GM21576 (cell line): ENCODE results near the gene MYL4.
"Not testable (repeated sequence)": the region's sequence is repeated elsewhere in the genome, so short reads cannot be mapped to it uniquely, and the experiment has no call there.

Source experiments
- ATAC-seq: cut with Tn5 transposase; IDR thresholded peaks from one replicate; pipeline ENCODE4 v1.9.1; 2021; ENCODE audit warnings: mild to moderate bottlenecking, moderate library complexity; ENCODE audit not compliant: unreplicated experiment

The MYL4 gene

DNA sequence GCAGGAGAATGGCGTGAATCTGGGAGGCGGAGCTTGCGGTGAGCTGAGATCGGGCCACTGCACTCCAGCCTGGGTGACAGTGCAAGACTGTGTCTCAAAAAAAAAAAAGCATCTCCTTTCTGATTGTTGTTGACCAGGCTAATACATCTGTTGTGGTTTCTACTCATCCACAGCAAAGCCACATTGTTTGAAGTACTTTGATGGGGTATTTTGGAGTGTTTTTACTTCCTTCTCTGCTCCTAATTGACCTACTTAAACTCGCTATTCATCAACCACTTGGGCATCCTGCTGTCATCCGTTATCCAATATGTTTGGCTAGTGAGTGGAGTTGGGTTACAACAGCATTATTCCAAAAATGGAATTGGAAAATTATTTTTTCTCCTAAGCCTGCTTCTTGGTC lies 16.6 kb upstream of the MYL4 start:
- ATAC-seq, result no peak

DNA sequence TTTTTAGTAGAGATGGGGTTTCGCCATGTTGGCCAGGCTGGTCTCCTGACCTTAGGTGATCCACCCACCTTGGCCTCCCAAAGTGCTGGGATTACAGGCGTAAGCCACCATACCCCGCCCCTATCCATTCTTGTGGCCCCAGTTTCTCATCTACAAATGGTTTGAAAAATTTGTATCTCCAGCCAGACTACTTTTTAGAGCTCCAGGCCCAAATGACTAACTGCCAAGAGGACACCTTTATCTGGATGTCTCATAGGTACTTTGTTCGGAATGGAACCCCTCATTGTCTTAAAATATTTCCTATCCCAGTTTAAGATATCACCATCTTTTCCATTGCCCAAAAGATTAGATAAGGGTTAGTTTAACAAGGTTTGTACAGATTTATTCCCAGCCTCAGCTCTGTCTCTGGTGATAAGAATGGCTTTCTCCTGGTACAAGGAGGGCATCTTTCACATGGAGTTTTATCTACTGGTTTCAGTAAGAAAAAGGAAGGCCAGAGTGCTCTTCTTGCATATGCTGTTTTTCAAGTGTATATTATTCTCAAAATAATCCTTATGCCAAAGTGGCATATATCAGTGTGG lies 15.1 kb upstream of the MYL4 start:
- ATAC-seq, result no peak

DNA sequence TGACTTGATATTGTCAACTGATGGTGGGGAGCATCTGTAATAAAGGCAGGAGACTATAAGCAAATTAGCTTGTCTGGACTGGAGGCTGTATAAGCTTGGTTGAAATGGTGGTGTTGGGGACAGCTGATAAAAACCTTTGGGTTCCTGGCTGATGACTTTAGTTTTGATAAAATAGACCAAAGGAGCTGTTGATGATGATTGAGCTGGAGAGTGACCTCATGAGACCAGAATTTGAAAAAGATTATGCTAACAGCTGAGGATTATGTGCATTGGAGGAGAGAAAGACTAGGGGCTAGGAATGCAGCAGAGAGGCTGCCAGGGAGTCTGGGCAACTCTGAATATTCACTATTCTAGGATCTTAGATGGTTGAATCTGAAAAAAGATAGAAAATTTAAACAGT lies 11.3 kb upstream of the MYL4 start:
- no peak for ATAC-seq

DNA sequence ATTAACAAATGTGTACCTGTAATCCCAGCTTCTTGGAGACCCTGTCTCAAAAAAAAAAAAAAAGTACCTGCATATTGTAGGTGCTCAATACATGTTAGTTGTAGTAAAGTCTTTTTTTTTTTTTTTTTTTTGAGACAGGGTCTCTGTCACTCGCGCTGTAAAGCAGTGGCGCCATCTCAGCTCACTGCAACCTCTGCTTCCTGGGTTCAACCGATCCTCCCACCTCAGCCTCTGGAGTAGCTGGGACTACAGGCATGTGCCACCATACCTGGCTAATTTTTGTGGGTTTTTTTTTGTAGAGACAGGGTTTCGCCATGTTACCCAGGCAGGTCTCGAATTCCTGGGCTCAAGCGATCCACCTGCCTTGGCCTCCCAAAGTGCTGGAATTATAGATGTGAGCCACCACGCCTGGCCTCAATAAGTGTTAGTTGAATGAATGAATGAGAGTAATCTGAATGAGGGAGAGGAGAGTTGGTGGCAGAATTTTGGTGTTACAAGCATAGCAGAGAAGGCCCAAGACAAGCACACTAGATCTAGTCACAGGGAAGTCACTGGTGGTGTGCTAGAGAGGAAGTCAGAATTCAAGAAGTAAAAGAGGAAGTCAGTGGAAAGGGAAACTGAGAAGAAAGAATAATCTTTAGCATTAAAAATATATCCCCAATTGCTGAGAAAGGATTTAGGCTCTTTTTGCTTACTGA lies 9.4 kb upstream of the MYL4 start:
- ATAC-seq, result no peak

DNA sequence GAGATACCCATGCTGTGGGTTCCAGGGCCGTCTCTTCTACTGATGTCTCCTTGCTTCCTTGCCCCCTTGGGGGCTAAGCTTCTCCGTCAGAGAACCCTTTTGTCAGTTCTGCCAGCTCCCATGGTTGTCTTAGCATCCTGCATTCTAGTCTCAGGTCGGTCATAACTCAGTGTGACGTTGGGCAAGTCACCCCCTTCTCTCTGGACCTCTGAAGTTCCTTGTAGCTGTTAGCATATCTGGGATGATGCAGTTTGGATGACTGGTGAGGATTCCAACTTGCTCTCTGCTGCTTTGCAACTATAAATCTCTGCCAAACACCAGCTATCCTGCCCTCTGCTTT lies 8.9 kb upstream of the MYL4 start:
- ATAC-seq, result no peak

DNA sequence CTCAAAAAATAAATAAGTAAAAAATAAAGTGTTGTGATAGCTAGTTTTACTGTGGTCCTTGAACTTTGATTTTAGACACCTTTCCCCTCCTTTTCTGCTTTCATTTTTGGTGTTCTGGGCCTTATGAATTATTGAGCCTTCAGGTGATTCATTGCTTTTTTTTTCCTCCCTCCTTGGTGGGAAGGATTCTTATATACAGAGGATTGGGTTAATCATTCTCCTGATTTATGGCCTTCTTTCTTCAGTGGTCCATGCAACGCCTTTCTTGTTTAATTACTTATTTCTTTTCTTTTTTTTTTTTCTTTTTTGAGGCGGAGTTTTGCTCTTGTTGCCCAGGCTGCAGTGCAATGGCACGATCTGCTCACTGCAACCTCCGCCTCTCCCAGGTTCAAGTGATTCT lies 8.0 kb upstream of the MYL4 start:
- ATAC-seq, result no peak

DNA sequence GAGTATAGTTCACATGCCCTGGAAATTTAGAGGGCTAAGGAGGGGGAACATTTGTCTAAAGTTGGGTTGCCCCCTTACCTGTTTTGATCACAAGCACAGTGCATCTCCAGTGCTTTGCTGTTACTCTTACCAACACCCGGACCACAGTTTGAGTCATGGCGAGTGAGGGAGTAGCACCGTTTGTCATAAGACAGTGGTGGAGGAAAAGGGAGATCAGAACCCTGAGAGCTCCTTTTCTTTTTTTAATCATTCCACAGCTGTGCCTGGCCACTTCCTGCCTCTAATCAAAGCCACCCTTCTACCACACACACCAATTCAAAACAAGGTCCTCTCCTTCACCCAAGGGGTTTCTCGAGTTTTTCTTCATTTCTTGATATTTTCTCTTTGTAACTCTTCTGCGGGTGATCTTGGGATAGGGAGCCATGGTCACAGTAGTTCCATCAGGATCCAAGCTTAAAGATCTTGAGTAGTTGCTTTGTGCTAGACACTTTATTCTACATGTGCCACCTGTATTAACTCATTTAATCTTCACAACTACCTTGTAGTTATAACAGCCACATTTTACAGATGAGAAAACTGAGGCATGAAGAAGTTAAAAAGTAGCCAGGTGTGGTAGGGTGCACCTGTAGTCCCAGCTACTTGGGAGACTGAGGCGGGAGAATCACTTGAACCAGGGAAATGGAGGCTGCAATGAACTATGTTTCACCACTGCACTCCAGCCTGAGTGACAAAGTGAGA lies 5.0 kb upstream of the MYL4 start:
- no peak for ATAC-seq

DNA sequence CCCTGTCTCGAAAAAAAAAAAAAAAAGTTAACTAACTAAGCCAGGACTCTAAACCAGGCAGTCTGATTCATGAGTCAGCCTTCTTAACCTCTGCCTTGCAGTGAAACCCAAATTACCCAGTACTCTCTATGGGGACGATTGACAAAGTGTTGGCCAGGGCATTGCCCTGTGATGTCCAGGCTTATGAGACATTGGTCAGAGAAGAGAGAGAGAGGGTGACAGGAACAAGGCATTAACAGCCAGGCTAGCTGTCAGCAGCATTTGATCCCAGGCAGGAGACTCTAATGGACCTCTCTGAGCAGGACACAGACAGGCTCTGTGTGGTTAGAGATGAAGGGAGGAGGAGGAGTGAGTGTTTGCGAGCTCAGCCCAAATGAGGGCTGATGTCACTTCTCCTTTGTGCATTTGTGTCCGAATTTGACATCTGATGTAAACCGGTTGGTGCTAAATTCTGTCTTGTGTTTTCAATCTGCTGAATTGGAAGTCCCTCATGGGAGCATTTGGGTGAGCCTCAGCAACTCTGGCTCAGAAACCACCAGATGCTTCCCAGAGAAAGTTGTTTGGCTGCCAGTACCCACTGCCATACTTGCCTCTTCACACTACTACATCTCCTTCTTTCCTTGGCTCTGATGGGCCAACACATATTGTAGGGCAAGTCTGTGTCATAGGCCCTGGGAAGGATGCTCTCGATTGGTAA lies 4.3 kb upstream of the MYL4 start:
- ATAC-seq, result peak; percentile 50

DNA sequence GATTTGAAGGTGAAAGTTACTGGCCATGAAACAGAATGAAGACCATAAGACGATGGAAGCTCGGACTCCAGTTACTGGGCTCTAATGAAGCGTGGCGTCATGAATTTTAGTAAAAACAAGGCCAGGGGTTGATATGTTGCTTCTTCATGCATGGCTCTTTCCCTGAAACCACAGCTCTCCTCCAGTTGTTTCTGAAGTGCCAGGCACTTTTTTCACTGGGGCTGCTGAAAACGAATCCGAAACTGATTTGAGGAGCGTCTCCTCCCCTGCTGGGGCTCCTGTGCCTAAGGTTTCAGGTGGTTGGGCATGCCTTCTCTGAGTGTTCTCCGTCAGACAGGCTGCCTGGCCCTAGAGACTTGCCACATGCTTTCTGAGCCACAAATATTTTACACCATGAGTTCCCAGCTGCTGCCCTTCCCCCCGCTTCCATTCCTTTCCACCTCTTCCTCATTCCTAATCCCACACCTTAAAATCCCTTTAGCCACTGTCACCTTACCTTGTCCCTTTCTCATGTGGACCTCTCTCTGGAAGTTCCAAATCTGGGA lies 3.7 kb upstream of the MYL4 start:
- ATAC-seq, result peak; percentile 47

DNA sequence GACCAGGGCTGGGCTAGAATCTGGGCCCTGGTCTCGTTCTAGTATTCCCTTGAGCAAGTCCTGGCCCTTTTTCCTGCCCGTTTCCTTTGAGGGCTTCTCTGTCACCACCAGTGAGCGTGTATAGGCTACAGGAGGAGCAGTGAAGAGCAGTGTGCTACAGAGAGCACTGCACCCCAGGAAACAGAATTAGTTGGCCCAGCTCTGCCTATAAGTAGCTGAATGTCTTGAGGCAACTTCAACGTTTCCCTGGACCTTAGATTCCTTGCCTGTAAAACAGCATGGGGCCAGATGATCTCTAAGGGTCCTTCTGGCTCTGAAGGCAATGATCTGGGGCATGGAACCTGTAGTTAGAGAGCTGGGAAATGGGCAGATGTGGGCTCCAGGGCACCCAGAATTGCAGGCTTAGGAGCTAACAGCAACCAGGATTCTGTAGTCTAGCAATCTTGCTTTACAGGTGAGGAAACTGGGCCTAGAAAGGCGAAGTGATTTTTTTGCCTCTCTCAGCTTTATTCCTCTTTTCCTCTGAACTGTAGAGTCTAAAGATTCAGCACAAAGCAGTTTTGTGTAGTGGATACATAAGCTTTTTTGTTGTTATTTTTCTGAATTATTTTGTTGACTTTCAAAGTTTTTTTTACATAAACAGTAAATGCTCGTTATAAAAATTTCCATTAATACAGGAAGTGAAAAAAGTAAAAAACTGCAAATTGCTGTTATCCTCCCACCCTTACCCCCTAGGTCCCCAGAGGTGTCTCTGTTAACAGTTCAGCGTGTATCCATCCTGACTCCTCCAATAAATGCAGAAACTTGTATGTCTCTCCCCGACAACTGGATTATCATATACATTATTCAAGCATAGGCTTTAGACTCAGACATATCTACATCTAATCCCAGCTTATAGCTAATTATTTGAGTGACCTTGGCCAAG lies 1.7 kb upstream of the MYL4 start:
- ATAC-seq, result no peak

DNA sequence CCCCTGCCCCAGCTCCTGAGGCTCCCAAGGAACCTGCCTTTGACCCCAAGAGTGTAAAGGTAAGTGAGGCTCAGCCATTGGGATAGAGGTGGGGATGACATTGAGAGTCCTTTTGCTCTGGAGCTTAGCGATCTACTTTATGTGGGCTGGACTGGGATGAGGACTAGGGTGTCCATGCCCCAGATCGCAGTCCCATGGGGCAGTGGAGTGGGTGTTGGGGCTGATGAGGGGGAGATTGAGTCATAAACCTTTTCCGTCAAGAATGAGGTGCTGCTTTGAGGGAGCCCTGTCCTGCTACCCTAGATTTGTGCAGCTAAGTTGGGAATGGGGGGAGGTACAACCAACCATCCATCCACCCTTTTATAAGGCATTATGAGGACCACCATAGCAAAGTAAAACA lies 351 bp downstream of the MYL4 start:
- ATAC-seq, result no peak

DNA sequence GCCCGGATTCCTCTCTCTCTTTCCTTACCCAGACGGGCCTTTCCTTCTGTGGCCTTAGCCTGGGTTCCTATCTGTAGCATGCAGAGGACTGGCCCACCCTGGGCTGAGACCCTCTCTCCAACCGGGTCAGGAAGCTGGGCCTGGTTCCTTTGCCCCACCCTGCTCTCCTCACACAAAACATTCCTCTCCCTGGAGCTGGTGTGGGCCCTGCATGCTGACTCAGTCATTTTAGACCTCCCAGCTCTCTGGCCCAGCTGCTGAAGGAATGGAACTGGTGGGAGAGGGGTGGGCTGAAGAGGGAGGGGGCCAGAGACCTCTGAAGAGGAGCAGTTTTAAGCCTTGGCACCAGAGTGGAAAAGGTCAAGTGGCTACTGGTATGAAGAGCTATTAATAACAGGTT lies 957 bp downstream of the MYL4 start:
- no peak for ATAC-seq

DNA sequence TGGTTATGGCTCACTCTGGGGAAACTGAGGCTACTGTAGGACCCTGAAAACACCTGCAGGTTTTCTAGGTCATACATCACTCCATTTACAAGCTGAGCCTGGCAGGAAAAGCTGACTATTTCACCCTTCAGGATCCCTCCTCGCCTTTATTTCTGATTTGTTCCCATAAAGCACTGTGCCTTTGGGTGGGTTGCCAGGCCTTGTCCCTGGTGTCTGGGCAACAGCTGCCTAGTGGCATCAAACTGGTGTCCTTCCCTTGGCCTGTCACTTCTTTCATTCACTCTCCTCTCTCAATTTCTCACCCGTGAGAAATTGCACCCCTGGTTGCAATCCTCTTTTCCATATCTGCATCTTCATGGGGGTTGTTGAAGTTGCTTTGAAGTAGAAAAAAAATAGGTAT lies 1.6 kb downstream of the MYL4 start:
- ATAC-seq, result no peak

DNA sequence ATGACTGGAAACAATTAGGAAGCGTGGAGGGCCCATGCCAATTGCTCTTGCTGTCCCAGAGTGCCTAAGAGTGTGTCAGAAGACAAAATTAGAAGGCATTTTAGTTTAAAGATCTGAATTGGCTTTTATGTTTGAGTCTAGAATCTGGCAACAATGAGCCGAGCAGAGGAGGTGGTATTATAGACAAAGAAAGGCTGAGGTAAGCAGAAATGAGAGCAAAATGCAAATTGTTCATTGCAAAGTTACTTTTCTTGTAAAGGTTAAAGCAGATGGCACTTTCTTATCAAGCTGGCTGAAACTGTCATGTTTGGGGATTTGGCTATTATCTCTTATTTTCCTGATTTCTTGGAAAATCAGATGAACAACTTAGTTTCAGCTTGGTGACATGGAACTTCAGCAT lies 3.3 kb downstream of the MYL4 start:
- ATAC-seq, result no peak

DNA sequence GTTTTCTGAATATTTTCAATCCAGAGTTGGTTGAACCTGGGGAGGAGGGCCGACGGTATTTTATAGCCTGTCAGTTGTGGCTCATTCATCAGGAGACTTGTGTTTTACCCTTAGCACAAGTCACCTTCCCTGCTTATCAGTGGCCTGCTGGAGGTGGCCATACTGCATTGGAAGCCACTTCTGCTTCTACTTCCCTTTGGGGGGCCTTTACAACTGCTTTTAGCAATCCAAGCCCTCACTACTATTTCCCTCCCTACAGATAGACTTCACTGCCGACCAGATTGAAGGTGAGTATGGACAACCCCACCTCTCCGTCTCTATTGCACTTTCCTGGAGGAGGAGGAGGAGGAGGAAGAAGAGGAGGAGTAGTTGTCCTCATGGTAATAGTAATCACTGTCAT lies 4.4 kb downstream of the MYL4 start:
- no peak for ATAC-seq

DNA sequence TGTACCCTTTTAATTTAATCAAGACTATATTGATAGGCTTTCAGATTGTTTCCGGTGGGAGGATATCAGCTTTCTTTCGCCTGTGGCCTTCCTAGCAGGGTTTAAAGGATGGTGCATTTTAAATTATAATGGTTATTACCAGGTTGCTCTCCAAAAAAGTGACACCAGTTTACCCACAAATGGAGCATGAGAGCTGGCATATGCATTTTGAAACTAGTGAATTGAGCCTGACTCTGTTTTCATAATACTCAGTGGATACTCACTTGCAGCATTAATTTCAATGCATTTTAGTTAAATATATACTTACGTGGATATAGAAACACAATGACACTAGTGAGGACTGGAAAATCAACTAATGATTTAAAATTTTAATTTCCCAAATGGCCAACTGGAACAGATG lies 5.8 kb downstream of the MYL4 start:
- ATAC-seq, result no peak

DNA sequence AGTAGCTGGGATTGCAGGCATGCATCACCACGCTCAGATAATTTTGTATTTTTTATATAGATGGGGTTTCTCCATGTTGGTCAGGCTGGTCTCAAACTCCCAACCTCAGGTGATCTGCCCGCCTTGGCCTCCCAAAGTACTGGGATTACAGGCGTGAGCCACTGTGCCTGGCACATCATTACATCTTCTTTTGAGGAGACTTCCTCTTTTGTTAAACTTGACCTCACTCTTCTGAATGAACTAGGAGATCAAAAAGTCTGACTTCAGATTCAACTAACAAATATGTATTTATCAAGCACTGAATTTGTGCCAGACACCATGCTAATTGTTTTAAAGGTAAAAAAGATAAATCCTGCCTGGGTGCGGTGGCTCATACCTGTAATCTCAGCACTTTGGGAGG lies 7.7 kb downstream of the MYL4 start:
- ATAC-seq, result not testable (repeated sequence)

DNA sequence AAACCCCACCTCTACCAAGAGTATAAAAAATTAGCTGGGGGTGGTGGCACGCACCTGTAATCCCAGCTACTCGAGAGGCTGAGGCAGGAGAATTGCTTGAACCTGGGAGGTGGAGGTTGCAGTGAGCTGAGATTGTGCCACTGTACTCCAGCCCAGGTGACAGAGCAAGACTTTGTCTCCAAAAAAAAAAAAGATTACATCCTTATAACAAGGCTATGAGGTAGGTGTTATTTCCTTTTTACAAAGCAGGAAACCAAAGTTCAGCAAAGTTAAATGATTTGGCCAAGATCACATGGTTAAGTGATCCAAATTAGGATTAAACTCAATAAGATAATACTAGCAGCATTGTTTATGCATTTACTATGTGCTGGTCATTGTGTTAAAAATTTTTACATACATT lies 8.1 kb downstream of the MYL4 start:
- ATAC-seq, result not testable (repeated sequence)

DNA sequence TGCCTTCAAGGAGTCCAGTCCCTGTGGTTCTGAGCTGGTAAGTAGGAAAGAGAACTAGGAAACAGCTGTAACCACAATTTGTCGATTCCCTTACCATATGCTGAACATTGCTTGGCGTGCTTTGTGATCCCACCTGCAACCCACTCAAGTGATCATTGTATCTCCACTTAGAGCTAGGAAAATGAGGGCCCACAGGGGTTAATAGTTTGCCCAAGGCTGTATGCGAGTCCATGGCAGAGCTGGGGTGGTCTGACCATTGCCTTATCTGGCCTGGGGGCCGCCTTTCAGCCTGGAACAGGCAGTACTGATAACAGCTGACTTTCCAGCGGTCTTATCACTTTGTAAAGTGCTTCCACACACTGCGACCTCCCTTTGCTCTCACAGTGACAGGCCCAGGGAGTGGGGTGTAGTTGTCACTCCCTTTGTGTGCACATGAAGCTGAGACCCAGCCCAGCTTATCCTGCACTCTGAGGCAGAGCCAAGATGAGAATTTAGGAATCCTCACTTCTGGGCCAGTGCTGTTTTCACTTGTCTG lies 9.8 kb downstream of the MYL4 start:
- ATAC-seq, result no peak
